LHCN-M2 (cell line): ENCODE results near the gene ACE. TPM values are rescaled to one million over a fixed set of nuclear protein-coding genes. Genes with fewer than 3 reads are reported as not detected.
"Not testable (repeated sequence)": the region's sequence is repeated elsewhere in the genome, so short reads cannot be mapped to it uniquely, and the experiment has no call there.

Experiments used
- DNase-seq: peaks from one replicate; pipeline ENCODE4 v3.0.0-alpha.2; 2012; ENCODE audit warnings: low read depth
- total RNA-seq: library from RNA; depleted of rRNA; stranded (reverse); fragments of >200 nt; gene quantifications from 2 replicates; pipeline ENCODE4 v1.2.3, GENCODE V29; 2014

Gene ACE
- total RNA-seq, 1 experiment from 2014 or later, result 0.63 TPM

GRCh38 chr17:63444457-63444856 lies 32.4 kb upstream of the ACE start:
- no peak for DNase-seq

GRCh38 chr17:63445065-63445464 lies 31.8 kb upstream of the ACE start:
- no peak for DNase-seq

- DNase-seq, result no peak
Measured at GRCh38 chr17:63445571-63445953, 31.3 kb upstream of the ACE start.

GRCh38 chr17:63445954-63446752 lies 30.7 kb upstream of the ACE start, which contains the start of gene CYB561:
CYB561 (minus strand) TSS chr17:63446306; CDS start chr17:63437547, 8,759 bp downstream.
- DNase-seq, result peak; percentile 32

GRCh38 chr17:63446753-63447470 lies 29.9 kb upstream of the ACE start:
- no peak for DNase-seq

GRCh38 chr17:63447471-63448009 lies 29.3 kb upstream of the ACE start:
- no peak for DNase-seq

- DNase-seq, result no peak
Measured at GRCh38 chr17:63448655-63449054, 28.2 kb upstream of the ACE start.

- no peak for DNase-seq
Measured at GRCh38 chr17:63450551-63450950, 26.3 kb upstream of the ACE start.

GRCh38 chr17:63451150-63451549 lies 25.7 kb upstream of the ACE start:
- DNase-seq, result no peak

GRCh38 chr17:63452046-63452961 lies 24.6 kb upstream of the ACE start:
- no peak for DNase-seq

- DNase-seq, result no peak
Measured at GRCh38 chr17:63452962-63453551, 23.8 kb upstream of the ACE start.

- not testable (repeated sequence) for DNase-seq
Measured at GRCh38 chr17:63454357-63454756, 22.5 kb upstream of the ACE start.

- DNase-seq, result no peak
Measured at GRCh38 chr17:63454915-63455314, 21.9 kb upstream of the ACE start.

- DNase-seq, result no peak
Measured at GRCh38 chr17:63455417-63455816, 21.4 kb upstream of the ACE start.

GRCh38 chr17:63458478-63458877 lies 18.4 kb upstream of the ACE start:
- no peak for DNase-seq

GRCh38 chr17:63460018-63460417 lies 16.8 kb upstream of the ACE start:
- DNase-seq, result no peak

- no peak for DNase-seq
Measured at GRCh38 chr17:63463771-63464170, 13.1 kb upstream of the ACE start.

- no peak for DNase-seq
Measured at GRCh38 chr17:63464691-63465236, 12.1 kb upstream of the ACE start.

- DNase-seq, result not testable (repeated sequence)
Measured at GRCh38 chr17:63468099-63468498, 8.8 kb upstream of the ACE start.

GRCh38 chr17:63474174-63474573 lies 2.7 kb upstream of the ACE start:
- no peak for DNase-seq
